ENCODE data around the gene MACO1. TPM values are rescaled to one million over a fixed set of nuclear protein-coding genes. Genes with fewer than 3 reads are reported as not detected.

MACO1 gene
- total RNA-seq, 1 experiment from 2014 or later, result 16.3 TPM

- no peaks in the 10 kb centered on the region for H3K79me1 ChIP-seq (ENCODE audit: insufficient read depth, low read depth, low read length, poor library complexity, severe bottlenecking)
- no peaks in the 10 kb centered on the region for H3K79me2 ChIP-seq (ENCODE audit: insufficient read depth, low read length)
- Mint-ChIP-seq H3K9me3 (no peaks in the 10 kb centered on the region), H3K36me3 (ENCODE audit: insufficient read depth in 1 of 3, low read depth in 3 of 3) (peaks cover 0 to 21% (median 0%) of the 10 kb centered on the region in 3 experiments; a peak in 4 of 7 replicates), H3K4me1 (peaks cover 37 to 40% of the 10 kb centered on the region in 2 experiments), H3K27me3 (ENCODE audit: low read depth) (no peaks in the 10 kb centered on the region; the same call in 1 of the 2 replicates), H3K4me3 (no peak overlapping the region), H3K27ac (peak overlapping the region in 2 of 3 experiments; percentile 43 to 95; a peak in 4 of 7 replicates)
- H3K56ac ChIP-seq (ENCODE audit: insufficient read length, low read depth, low read length), result no peak overlapping the region
- H3K18ac ChIP-seq (ENCODE audit: insufficient read length, low read depth, low read length), result no peak overlapping the region
- no peaks in the 10 kb centered on the region for H3K23me2 ChIP-seq (ENCODE audit: insufficient read length, low read depth, low read length, poor library complexity, severe bottlenecking)
- no peak overlapping the region for H2AK5ac ChIP-seq (ENCODE audit: insufficient read length, low read length)
- no CpG with 5 or more reads among the region's 7 CpGs for WGBS (ENCODE audit: extremely low coverage, insufficient read length, low lambda C conversion rate)
- H2BK15ac ChIP-seq (ENCODE audit: low read depth, low read length), result no peak overlapping the region
- no peak overlapping the region for H3K14ac ChIP-seq (ENCODE audit: insufficient read depth, low read length)
- no peak overlapping the region for H3T11ph ChIP-seq (ENCODE audit: low read length)
- no peaks in the 10 kb centered on the region for H3K9me3 ChIP-seq (ENCODE audit: control insufficient read depth, low read depth, low read length)
- H3K4ac ChIP-seq (ENCODE audit: low read depth, low read length), result no peak overlapping the region
- H3K27ac ChIP-seq (ENCODE audit: insufficient read length, low read depth, low read length), result no peak overlapping the region
- TF ChIP-seq, protein P1, sequence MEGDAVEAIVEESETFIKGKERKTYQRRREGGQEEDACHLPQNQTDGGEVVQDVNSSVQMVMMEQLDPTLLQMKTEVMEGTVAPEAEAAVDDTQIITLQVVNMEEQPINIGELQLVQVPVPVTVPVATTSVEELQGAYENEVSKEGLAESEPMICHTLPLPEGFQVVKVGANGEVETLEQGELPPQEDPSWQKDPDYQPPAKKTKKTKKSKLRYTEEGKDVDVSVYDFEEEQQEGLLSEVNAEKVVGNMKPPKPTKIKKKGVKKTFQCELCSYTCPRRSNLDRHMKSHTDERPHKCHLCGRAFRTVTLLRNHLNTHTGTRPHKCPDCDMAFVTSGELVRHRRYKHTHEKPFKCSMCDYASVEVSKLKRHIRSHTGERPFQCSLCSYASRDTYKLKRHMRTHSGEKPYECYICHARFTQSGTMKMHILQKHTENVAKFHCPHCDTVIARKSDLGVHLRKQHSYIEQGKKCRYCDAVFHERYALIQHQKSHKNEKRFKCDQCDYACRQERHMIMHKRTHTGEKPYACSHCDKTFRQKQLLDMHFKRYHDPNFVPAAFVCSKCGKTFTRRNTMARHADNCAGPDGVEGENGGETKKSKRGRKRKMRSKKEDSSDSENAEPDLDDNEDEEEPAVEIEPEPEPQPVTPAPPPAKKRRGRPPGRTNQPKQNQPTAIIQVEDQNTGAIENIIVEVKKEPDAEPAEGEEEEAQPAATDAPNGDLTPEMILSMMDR (conservative IDR thresholded peaks at IDR 0.05), result peak; percentile 87
- H2BK12ac ChIP-seq (ENCODE audit: insufficient read length, low read depth, low read length), result no peak overlapping the region
- no peak overlapping the region for H2BK20ac ChIP-seq (ENCODE audit: low read depth, low read length, poor library complexity, severe bottlenecking)
- no peaks in the 10 kb centered on the region for H4K20me1 ChIP-seq (ENCODE audit: control insufficient read depth, insufficient read depth, insufficient read length)
- no peak overlapping the region for H2BK120ac ChIP-seq (ENCODE audit: low read depth, low read length, poor library complexity, severe bottlenecking)
- H2AFZ ChIP-seq (ENCODE audit: low read length), result no peak overlapping the region
- H4K5ac ChIP-seq (ENCODE audit: insufficient read length, low read depth, low read length), result no peak overlapping the region
- H3K4me1 ChIP-seq (ENCODE audit: insufficient read depth, low read length), result peaks cover 3% of the 10 kb centered on the region; the same call in 1 of the 2 replicates
- no peaks in the 10 kb centered on the region for H3K27me3 ChIP-seq (ENCODE audit: insufficient read depth, low read length)
- H3K9ac ChIP-seq (ENCODE audit: extremely low read depth, insufficient read length, low read length), result no peak overlapping the region
- DNase-seq, result peak; percentile 92
- H3K23ac ChIP-seq (ENCODE audit: insufficient read length, low read depth, low read length), result no peak overlapping the region
- H4K8ac ChIP-seq (replicated peaks; ENCODE audit: insufficient read length, low read depth, low read length), result no peak overlapping the region
- H2BK5ac ChIP-seq (ENCODE audit: insufficient read length, low read length), result no peak overlapping the region
- H3K4me2 ChIP-seq (ENCODE audit: insufficient read depth, insufficient read length, low read length), result no peak overlapping the region
- no peak overlapping the region for H4K91ac ChIP-seq (ENCODE audit: insufficient read length, low read depth, low read length)
Measured at GRCh38 chr1:25501235-25502058, 70.8 kb downstream of the MACO1 start.
